DMS53 treated with DMSO at 0.1 percent for 48 hours (cell line): ENCODE results near the gene TRDN.
A peak's percentile ranks its signal among the peaks of the same experiment; 100 is the strongest.
"Not testable (repeated sequence)": the region's sequence is repeated elsewhere in the genome, so short reads cannot be mapped to it uniquely, and the experiment has no call there.

Experiments
- DNase-seq: peaks from one replicate; lab custom pipeline; 2025; ENCODE audit not compliant: unreplicated experiment; lab: John Stamatoyannopoulos, UW

TRDN gene

GRCh38 chr6:123316733-123317323, 319.9 kb downstream of the TRDN start:
- peak; percentile 7 for DNase-seq

GRCh38 chr6:123314459-123314858, 322.3 kb downstream of the TRDN start:
- DNase-seq: not testable (repeated sequence)

GRCh38 chr6:123309130-123309529, 327.6 kb downstream of the TRDN start:
- no peak for DNase-seq

GRCh38 chr6:123306334-123306733, 330.4 kb downstream of the TRDN start:
- no peak for DNase-seq

- DNase-seq: no peak
Measured at GRCh38 chr6:123295672-123296071, 341.1 kb downstream of the TRDN start.

- DNase-seq: no peak
Measured at GRCh38 chr6:123295181-123295580, 341.6 kb downstream of the TRDN start.

GRCh38 chr6:123288649-123289048, 348.1 kb downstream of the TRDN start:
- no peak for DNase-seq

- no peak for DNase-seq
Measured at GRCh38 chr6:123276546-123276980, 360.2 kb downstream of the TRDN start.

- no peak for DNase-seq
Measured at GRCh38 chr6:123263981-123264380, 372.8 kb downstream of the TRDN start.

- DNase-seq: no peak
Measured at GRCh38 chr6:123240626-123241025, 396.1 kb downstream of the TRDN start.

- DNase-seq: no peak
Measured at GRCh38 chr6:123233336-123233735, 403.4 kb downstream of the TRDN start.

- DNase-seq: not testable (repeated sequence)
Measured at GRCh38 chr6:123227789-123228188, 409.0 kb downstream of the TRDN start.

- no peak for DNase-seq
Measured at GRCh38 chr6:123226398-123226797, 410.4 kb downstream of the TRDN start.

- DNase-seq: no peak
Measured at GRCh38 chr6:123224077-123224476, 412.7 kb downstream of the TRDN start.

GRCh38 chr6:123223461-123223860, 413.3 kb downstream of the TRDN start:
- DNase-seq: no peak

- DNase-seq: no peak
Measured at GRCh38 chr6:123215211-123215610, 421.5 kb downstream of the TRDN start.

GRCh38 chr6:123214433-123214832, 422.3 kb downstream of the TRDN start:
- DNase-seq: no peak

- DNase-seq: no peak
Measured at GRCh38 chr6:123213921-123214320, 422.8 kb downstream of the TRDN start.

GRCh38 chr6:123211777-123212545, 424.8 kb downstream of the TRDN start:
- peak; percentile 64 for DNase-seq

- DNase-seq: no peak
Measured at GRCh38 chr6:123210645-123211044, 426.1 kb downstream of the TRDN start.

GRCh38 chr6:123207967-123208510, 428.7 kb downstream of the TRDN start:
- no peak for DNase-seq

GRCh38 chr6:123203928-123204327, 432.8 kb downstream of the TRDN start:
- DNase-seq: no peak
